IMR-90 (cell line): ENCODE data around the gene DGKZ. TPM values are rescaled to one million over a fixed set of nuclear protein-coding genes. Genes with fewer than 3 reads are reported as not detected.

Source experiments
- ATAC-seq: fragments of 200-7000 bp; cut with Tn5 transposase; 2 replicates; pipeline ENCODE4 v1.9.1; 2020; ENCODE audit warnings: low read depth, mild to moderate bottlenecking, moderate library complexity
- BruUV-seq: library from RNA; stranded (reverse); fragments of 400-500 nt; replicated peaks from 2 replicates; lab custom pipeline; 2021; lab: Mats Ljungman, UMichigan
- CTCF ChIA-PET: fragments of 300-600 bp; formaldehyde crosslinking; extraction: SDS; loops from one replicate; lab custom pipeline; 2021; ENCODE audit warnings: antibody characterized with exemption; lab: Yijun Ruan, JAX
- POLR2A ChIA-PET: fragments of 300-600 bp; sonication (Branson Sonifier 250); formaldehyde crosslinking; loops from one replicate; lab custom pipeline; 2022; ENCODE audit warnings: antibody characterized with exemption; ENCODE audit not compliant: unreplicated experiment; lab: Charles Lee
- DNase-seq: peaks from one replicate; pipeline ENCODE4 v3.0.0; 2013
- H2AFZ ChIP-seq: replicated peaks from 2 replicates; pipeline ENCODE3; 2013; ENCODE audit warnings: low read length, mild to moderate bottlenecking; ENCODE audit not compliant: poor library complexity
- H2AK5ac ChIP-seq: 2 replicates; pipeline ENCODE4 v1.6.1; 2013; ENCODE audit warnings: low read depth, low read length, inconsistent platforms
- H2AK9ac ChIP-seq: replicated peaks from 2 replicates; pipeline ENCODE3; 2013; ENCODE audit warnings: mild to moderate bottlenecking, low read depth, low read length, moderate library complexity; ENCODE audit not compliant: poor library complexity
- H2BK120ac ChIP-seq: 2 replicates; pipeline ENCODE4 v1.6.1; 2013; ENCODE audit warnings: low read depth, low read length, inconsistent platforms
- H2BK15ac ChIP-seq: 3 replicates; pipeline ENCODE4 v1.6.1; 2013; ENCODE audit warnings: low read depth, low read length, inconsistent platforms
- H2BK20ac ChIP-seq: 2 replicates; pipeline ENCODE4 v1.6.1; 2013; ENCODE audit warnings: low read depth, mild to moderate bottlenecking, inconsistent platforms, low read length, moderate library complexity
- H2BK5ac ChIP-seq: 2 replicates; pipeline ENCODE4 v1.6.1; 2013; ENCODE audit warnings: mild to moderate bottlenecking, low read depth, low read length, inconsistent platforms; ENCODE audit not compliant: poor library complexity, severe bottlenecking
- H3K14ac ChIP-seq: replicated peaks from 2 replicates; pipeline ENCODE4 v1.6.1; 2013; ENCODE audit warnings: low read depth, low read length, inconsistent platforms
- H3K18ac ChIP-seq: 2 replicates; pipeline ENCODE4 v1.6.1; 2013; ENCODE audit warnings: low read depth, low read length, control low read depth
- H3K23ac ChIP-seq: 2 replicates; pipeline ENCODE4 v1.6.1; 2013; ENCODE audit warnings: low read depth, low read length, inconsistent platforms
- H3K27ac ChIP-seq: 2 replicates; pipeline ENCODE4 v1.5.1; 2013; ENCODE audit warnings: mild to moderate bottlenecking, control low read depth, low read length; ENCODE audit not compliant: insufficient read depth
- H3K27me3 ChIP-seq: 2 replicates; pipeline ENCODE4 v1.6.1; 2013; ENCODE audit warnings: low read length; ENCODE audit not compliant: control insufficient read depth, insufficient read depth
- H3K36me3 ChIP-seq: 2 replicates; pipeline ENCODE4 v1.6.1; 2013; ENCODE audit warnings: low read length, mixed read lengths; ENCODE audit not compliant: control insufficient read depth, insufficient read depth
- H3K4ac ChIP-seq: 2 replicates; pipeline ENCODE4 v1.6.1; 2013; ENCODE audit warnings: low read depth, low read length, inconsistent platforms
- H3K4me1 ChIP-seq: 2 replicates; pipeline ENCODE4 v1.6.1; 2013; ENCODE audit warnings: low read length, mixed read lengths; ENCODE audit not compliant: control insufficient read depth, insufficient read depth
- H3K4me2 ChIP-seq: 2 replicates; pipeline ENCODE4 v1.6.1; 2013; ENCODE audit warnings: low read depth, mild to moderate bottlenecking, control low read depth, low read length, moderate library complexity
- H3K4me3 ChIP-seq: 2 replicates; pipeline ENCODE4 v1.5.1; 2013; ENCODE audit warnings: low read depth, mild to moderate bottlenecking, control low read depth, low read length, moderate library complexity; ENCODE audit not compliant: insufficient read depth
- H3K56ac ChIP-seq: 2 replicates; pipeline ENCODE4 v1.6.1; 2013; ENCODE audit warnings: low read length, inconsistent platforms; ENCODE audit not compliant: insufficient read depth; ENCODE audit errors: extremely low read depth
- H3K79me1 ChIP-seq, 2 experiments: 2 replicates each; pipeline ENCODE4 v1.6.1; 2013; ENCODE audit warnings: low read length in 2 of 2, inconsistent platforms in 1 of 2, low read depth in 1 of 2
- H3K9ac ChIP-seq: 2 replicates; pipeline ENCODE4 v1.6.1; 2013; ENCODE audit warnings: low read depth, low read length, control low read depth
- H3K9me1 ChIP-seq: 2 replicates; pipeline ENCODE4 v1.6.1; 2013; ENCODE audit warnings: low read length, inconsistent platforms; ENCODE audit not compliant: insufficient read depth
- H3K9me3 ChIP-seq: 2 replicates; pipeline ENCODE4 v1.6.1; 2013; ENCODE audit warnings: low read length; ENCODE audit not compliant: control insufficient read depth, insufficient read depth
- H4K20me1 ChIP-seq: 2 replicates; pipeline ENCODE4 v1.6.1; 2013; ENCODE audit warnings: low read length, inconsistent platforms; ENCODE audit not compliant: insufficient read depth
- H4K5ac ChIP-seq: 2 replicates; pipeline ENCODE4 v1.6.1; 2013; ENCODE audit warnings: mild to moderate bottlenecking, low read depth, low read length, control low read depth
- H4K8ac ChIP-seq, 2 experiments: 2 replicates each; pipeline ENCODE4 v1.6.1; 2013; ENCODE audit warnings: low read depth in 2 of 2, low read length in 2 of 2, control low read depth in 1 of 2, inconsistent platforms in 1 of 2
- H4K91ac ChIP-seq: 2 replicates; pipeline ENCODE4 v1.6.1; 2013; ENCODE audit warnings: low read depth, low read length, inconsistent platforms; ENCODE audit not compliant: insufficient read depth
- BHLHE40 ChIP-seq: fragments of 150-350 bp; IDR thresholded peaks from 2 replicates; pipeline ENCODE4 v1.6.1; 2016; ENCODE audit warnings: mild to moderate bottlenecking, low read depth, low read length
- MXI1 ChIP-seq: IDR thresholded peaks from 2 replicates; pipeline ENCODE4 v1.6.1; 2012; ENCODE audit warnings: low read depth, mild to moderate bottlenecking, low read length, moderate library complexity, borderline replicate concordance
- WGBS, 2 experiments: methylation state at CpG; one replicate each; pipeline versions ENCODE4 v1.1.5 to v1.1.7; 2013; ENCODE audit warnings: missing lambda C conversion rate in 2 of 2; ENCODE audit not compliant: insufficient read length in 1 of 2; ENCODE audit errors: extremely low coverage in 2 of 2; 5-methylcytosine and 5-hydroxymethylcytosine counted together
- dilution Hi-C: fragments of 300-500 bp; cut with HindIII; formaldehyde crosslinking; loops from one replicate; pipeline ENCODE4 v1.14.3; 2018; ENCODE audit warnings: low sequenced_read_pairs; ENCODE audit not compliant: unreplicated experiment
- in situ Hi-C: fragments of 300-500 bp; cut with MboI; formaldehyde crosslinking; loops from 3 replicates; pipeline ENCODE4 v1.14.3; 2019; ENCODE audit warnings: low sequenced_read_pairs, inconsistent platforms, mixed read lengths
- intact Hi-C: fragments of 100-400 bp; cut with micrococcal nuclease; formaldehyde crosslinking; loops from 2 replicates; pipeline ENCODE4 v1.10.0; 2022
- polyA plus RNA-seq, 3 experiments: library from polyadenylated mRNA; depleted of rRNA; stranded (reverse); fragments of >200 nt; gene quantifications; 2 replicates each; pipeline ENCODE4 v1.2.3, GENCODE V29; 2012; ENCODE audit warnings: low replicate concordance in 1 of 3
- total RNA-seq: library from RNA; depleted of rRNA; stranded (reverse); fragments of >200 nt; gene quantifications from 2 replicates; pipeline ENCODE4 v1.2.3, GENCODE V29; 2012

The DGKZ gene
- total and polyA plus RNA-seq, 2 of the 4 experiments (the other 2 are of a cell fraction) = 46.8 to 62.0 TPM

GRCh38 chr11:46357483-46357936 lies 10.2 kb downstream of the DGKZ start:
- H2BK120ac ChIP-seq = no peak overlapping the region
- peaks cover 30% of the 10 kb centered on the region for H3K4me1 ChIP-seq
- peaks cover 8% of the 10 kb centered on the region for H3K9me1 ChIP-seq
- 86% methylated on average over 8 of the region's 11 CpGs; no CpG with 5 or more reads in 1 of the 2 experiments for WGBS, 2 experiments
- no peak overlapping the region for H2AFZ ChIP-seq
- H3K36me3 ChIP-seq = no peaks in the 10 kb centered on the region
- H3K4me3 ChIP-seq = no peak overlapping the region
- H3K4ac ChIP-seq = 0 out of 2 replicates have a peak overlapping the region, but pooled peaks have one; percentile 34
- H2BK5ac ChIP-seq = peak overlapping the region; percentile 9
- no peak overlapping the region for H2BK20ac ChIP-seq
- TF ChIP-seq MXI1 (no peak), BHLHE40 (no peak)
- H3K4me2 ChIP-seq = no peak overlapping the region
- H3K79me1 ChIP-seq = peaks cover 40 to 72% of the 10 kb centered on the region in 2 experiments
- no peak overlapping the region for H2AK9ac ChIP-seq
- no peak overlapping the region for H3K56ac ChIP-seq
- H4K20me1 ChIP-seq = peaks cover 16% of the 10 kb centered on the region
- H2BK15ac ChIP-seq = no peak overlapping the region
- H4K5ac ChIP-seq = no peak overlapping the region
- no TSS peak for BruUV-seq
- H4K8ac ChIP-seq = no peak overlapping the region
- no peak overlapping the region for H3K18ac ChIP-seq
- no peaks in the 10 kb centered on the region for H3K27me3 ChIP-seq
- H3K23ac ChIP-seq = no peak overlapping the region
- DNase-seq (no peak), ATAC-seq (no peak)
- H3K9me3 ChIP-seq = no peaks in the 10 kb centered on the region
- in situ Hi-C loops = no loop called here
- no peak overlapping the region; the same call in 1 of the 2 replicates for H4K91ac ChIP-seq
- no peak overlapping the region for H2AK5ac ChIP-seq
- no peak overlapping the region for H3K14ac ChIP-seq
- POLR2A ChIA-PET = no interaction called here
- no peak overlapping the region for H3K9ac ChIP-seq
- CTCF ChIA-PET = no interaction called here
- intact Hi-C loops = no loop called here
- no peak overlapping the region for H3K27ac ChIP-seq
- dilution Hi-C loops = no loop called here
